GM23248 (cell line): ENCODE results near the gene ZNF438. TPM values are rescaled to one million over a fixed set of nuclear protein-coding genes. Genes with fewer than 3 reads are reported as not detected.
"Not testable (repeated sequence)": the region's sequence is repeated elsewhere in the genome, so short reads cannot be mapped to it uniquely, and the experiment has no call there.

Experiments
- DNase-seq: peaks from one replicate; pipeline ENCODE4 v3.0.0-alpha.2; 2015
- H2AFZ ChIP-seq: fragments of 200-600 bp; sonication (generic); 2 replicates; pipeline ENCODE4 v1.6.1; 2016; ENCODE audit warnings: antibody characterized with exemption
- H3F3A ChIP-seq: fragments of 200-600 bp; sonication (generic); 2 replicates; pipeline ENCODE4 v1.6.1; 2016; ENCODE audit warnings: mild to moderate bottlenecking, antibody characterized with exemption, mixed run types; ENCODE audit not compliant: insufficient read depth
- H3K27ac ChIP-seq: fragments of 200-600 bp; sonication (generic); 2 replicates; pipeline ENCODE4 v1.5.1; 2016; ENCODE audit warnings: mild to moderate bottlenecking
- H3K27me3 ChIP-seq: fragments of 200-600 bp; sonication (generic); replicated peaks from 2 replicates; pipeline ENCODE4 v1.6.1; 2016; ENCODE audit warnings: mild to moderate bottlenecking; ENCODE audit not compliant: insufficient read depth
- H3K36me3 ChIP-seq: fragments of 200-600 bp; sonication (generic); 2 replicates; pipeline ENCODE4 v1.6.1; 2016; ENCODE audit warnings: low read depth, mild to moderate bottlenecking
- H3K4me1 ChIP-seq: fragments of 200-600 bp; sonication (generic); 2 replicates; pipeline ENCODE4 v1.6.1; 2016; ENCODE audit warnings: mild to moderate bottlenecking; ENCODE audit not compliant: insufficient read depth
- H3K4me2 ChIP-seq: fragments of 200-600 bp; sonication (generic); one replicate; pipeline ENCODE4 v1.6.1; 2016; ENCODE audit warnings: mild to moderate bottlenecking; ENCODE audit not compliant: unreplicated experiment
- H3K4me3 ChIP-seq: fragments of 200-600 bp; sonication (generic); 2 replicates; pipeline ENCODE4 v1.5.1; 2016; ENCODE audit warnings: mild to moderate bottlenecking
- H3K79me2 ChIP-seq: fragments of 200-600 bp; sonication (generic); 2 replicates; pipeline ENCODE4 v1.6.1; 2016; ENCODE audit warnings: mild to moderate bottlenecking; ENCODE audit not compliant: insufficient read depth
- H3K9ac ChIP-seq: fragments of 200-600 bp; sonication (generic); 2 replicates; pipeline ENCODE4 v1.6.1; 2016; ENCODE audit warnings: mild to moderate bottlenecking
- H3K9me2 ChIP-seq: fragments of 200-600 bp; sonication (generic); 2 replicates; pipeline ENCODE4 v1.6.1; 2016; ENCODE audit warnings: mixed run types, mild to moderate bottlenecking, moderate library complexity; ENCODE audit not compliant: insufficient read depth
- H3K9me3 ChIP-seq: fragments of 200-600 bp; sonication (generic); one replicate; pipeline ENCODE4 v1.6.1; 2017; ENCODE audit warnings: low read depth
- H4K20me1 ChIP-seq: fragments of 200-600 bp; sonication (generic); 2 replicates; pipeline ENCODE4 v1.6.0; 2016; ENCODE audit not compliant: insufficient read depth
- EZH2 ChIP-seq: fragments of 200-600 bp; sonication (generic); IDR thresholded peaks from 2 replicates; pipeline ENCODE4 v1.6.1; 2018; ENCODE audit warnings: antibody characterized with exemption, mild to moderate bottlenecking; ENCODE audit not compliant: insufficient read depth, poor library complexity, severe bottlenecking
- EZH2phosphoT487 ChIP-seq: fragments of 200-600 bp; sonication (generic); IDR thresholded peaks from 2 replicates; pipeline ENCODE4 v1.6.1; 2018; ENCODE audit warnings: antibody characterized with exemption, moderate library complexity, mild to moderate bottlenecking, low read depth; ENCODE audit not compliant: insufficient read depth
- WGBS, 2 experiments: methylation state at CpG; one replicate each; pipeline ENCODE4 v1.1.6; 2015 to 2017; ENCODE audit warnings: low lambda C conversion rate in 2 of 2, low coverage in 1 of 2; ENCODE audit errors: missing lambda C conversion rate in 2 of 2; 5-methylcytosine and 5-hydroxymethylcytosine counted together
- in situ Hi-C: fragments of 300-500 bp; cut with MboI; formaldehyde crosslinking; loops from 2 replicates; pipeline ENCODE4 v1.15.0; 2020
- polyA plus RNA-seq: library from polyadenylated mRNA; unstranded; fragments of >200 nt; fragmentation: Nextera tagmentation; extraction: Ambion mirVana; gene quantifications from 2 replicates; pipeline ENCODE4 v1.2.1, GENCODE V29; 2016
- total RNA-seq: library from RNA; depleted of rRNA; stranded (reverse); fragments of >200 nt; shearing (Covaris generic); gene quantifications from 2 replicates; pipeline ENCODE4 v1.2.3, GENCODE V29; 2014

Gene ZNF438
- total and polyA plus RNA-seq, 2 experiments from 2014 or later: 2.9 to 4.1 TPM

- no peak for TF ChIP-seq EZH2
- TF ChIP-seq EZH2phosphoT487: no peak
- no peak overlapping the region for H3K9ac ChIP-seq
- H3K9me2 ChIP-seq: peaks cover 6% of the 10 kb centered on the region; the same call in 1 of the 2 replicates
- WGBS, 2 experiments: 17 to 27% methylated on average over 3 of the region's 3 CpGs
- no peak overlapping the region for H3K27ac ChIP-seq
- no peaks in the 10 kb centered on the region for H3K27me3 ChIP-seq
- no peaks in the 10 kb centered on the region for H4K20me1 ChIP-seq
- H3K4me2 ChIP-seq: no peak overlapping the region
- H3K79me2 ChIP-seq: no peaks in the 10 kb centered on the region
- H3K36me3 ChIP-seq: no peaks in the 10 kb centered on the region
- no peaks in the 10 kb centered on the region for H3K4me1 ChIP-seq
- H3F3A ChIP-seq: no peaks in the 10 kb centered on the region
- peak overlapping the region; percentile 21; the same call in 1 of the 2 replicates for H2AFZ ChIP-seq
- DNase-seq: no peak
- no peak overlapping the region for H3K4me3 ChIP-seq
- in situ Hi-C loops: no loop called here
- H3K9me3 ChIP-seq: no peaks in the 10 kb centered on the region
Measured at GRCh38 chr10:30911303-30911863, 120.3 kb downstream of the ZNF438 start.

GRCh38 chr10:30903397-30904138, 128.1 kb downstream of the ZNF438 start:
- TF ChIP-seq EZH2: no peak
- no peak for TF ChIP-seq EZH2phosphoT487
- H3K9ac ChIP-seq: no peak overlapping the region
- no peaks in the 10 kb centered on the region for H3K4me1 ChIP-seq
- H3K27ac ChIP-seq: no peak overlapping the region
- H3K36me3 ChIP-seq: no peaks in the 10 kb centered on the region
- no peaks in the 10 kb centered on the region for H3K9me2 ChIP-seq
- H3K9me3 ChIP-seq: no peaks in the 10 kb centered on the region
- H3F3A ChIP-seq: no peaks in the 10 kb centered on the region
- no peak overlapping the region for H3K4me2 ChIP-seq
- H4K20me1 ChIP-seq: no peaks in the 10 kb centered on the region
- no peaks in the 10 kb centered on the region for H3K27me3 ChIP-seq
- no peak overlapping the region for H3K4me3 ChIP-seq
- in situ Hi-C loops: no loop called here
- 21 to 27% methylated on average over 2 of the region's 2 CpGs for WGBS, 2 experiments
- no peak for DNase-seq
- no peaks in the 10 kb centered on the region for H3K79me2 ChIP-seq
- H2AFZ ChIP-seq: 0 out of 2 replicates have a peak overlapping the region, but pooled peaks have one; percentile 22

- WGBS, 2 experiments: 50 to 56% methylated on average over 26 to 37 of the region's 37 CpGs
- Histone ChIP-seq H3K9ac (no peak overlapping the region), H3K4me1 (no peaks in the 10 kb centered on the region), H3K4me2 (no peak overlapping the region), H3K9me2 (no peaks in the 10 kb centered on the region), H3K27ac (no peak overlapping the region), H4K20me1 (no peaks in the 10 kb centered on the region), H3K9me3 (no peaks in the 10 kb centered on the region), H3K36me3 (no peaks in the 10 kb centered on the region), H3K79me2 (no peaks in the 10 kb centered on the region), H3K27me3 (no peaks in the 10 kb centered on the region), H2AFZ (0 out of 2 replicates have a peak overlapping the region, but pooled peaks have one; percentile 22), H3F3A (no peaks in the 10 kb centered on the region), H3K4me3 (no peak overlapping the region)
- TF ChIP-seq EZH2phosphoT487 (no peak), EZH2 (no peak)
- no peak for DNase-seq
- in situ Hi-C loops: no loop called here
Measured at GRCh38 chr10:30902621-30903396, 128.9 kb downstream of the ZNF438 start.

- H3K27me3 ChIP-seq, H2AFZ ChIP-seq, H4K20me1 ChIP-seq, H3F3A ChIP-seq, DNase-seq, H3K79me2 ChIP-seq, H3K4me1 ChIP-seq, in situ Hi-C loops, H3K4me3 ChIP-seq, H3K9ac ChIP-seq, H3K36me3 ChIP-seq, H3K4me2 ChIP-seq, H3K9me2 ChIP-seq, H3K9me3 ChIP-seq, H3K27ac ChIP-seq: not testable (repeated sequence)
- WGBS, 2 experiments: 98 to 99% methylated on average over 21 of the region's 21 CpGs
Measured at GRCh38 chr10:30901487-30901886, 130.2 kb downstream of the ZNF438 start.
